GM19372 (cell line): ENCODE data around the gene SLC25A1.

Source experiments
- ATAC-seq: cut with Tn5 transposase; IDR thresholded peaks from one replicate; pipeline ENCODE4 v1.9.1; 2021; ENCODE audit warnings: mild to moderate bottlenecking, low read depth, moderate library complexity; ENCODE audit not compliant: unreplicated experiment

Gene SLC25A1

DNA sequence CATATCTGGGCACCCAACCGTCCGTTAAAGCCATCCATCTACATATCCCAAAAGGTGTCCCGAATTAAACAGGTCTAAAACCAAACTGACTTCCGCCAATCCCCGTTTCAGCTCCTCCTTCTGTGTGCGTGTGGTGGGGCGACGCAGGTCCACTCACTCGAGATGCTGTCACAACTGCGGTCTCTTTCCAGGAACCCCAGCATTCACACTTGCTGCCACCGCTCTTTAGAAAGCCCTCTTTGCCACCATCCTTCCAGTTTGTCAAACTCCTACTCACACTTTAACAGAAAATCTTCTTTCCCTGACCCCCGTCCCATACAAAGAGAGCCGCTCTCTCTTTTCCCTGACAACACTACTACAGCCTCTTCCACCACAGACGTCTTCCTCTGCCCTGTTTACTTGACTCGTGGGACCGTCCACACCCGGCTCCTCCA, 34.6 kb downstream of the SLC25A1 start:
- ATAC-seq = no peak

GRCh38 chr22:19143212-19143611, 35.3 kb downstream of the SLC25A1 start:
- no peak for ATAC-seq

DNA sequence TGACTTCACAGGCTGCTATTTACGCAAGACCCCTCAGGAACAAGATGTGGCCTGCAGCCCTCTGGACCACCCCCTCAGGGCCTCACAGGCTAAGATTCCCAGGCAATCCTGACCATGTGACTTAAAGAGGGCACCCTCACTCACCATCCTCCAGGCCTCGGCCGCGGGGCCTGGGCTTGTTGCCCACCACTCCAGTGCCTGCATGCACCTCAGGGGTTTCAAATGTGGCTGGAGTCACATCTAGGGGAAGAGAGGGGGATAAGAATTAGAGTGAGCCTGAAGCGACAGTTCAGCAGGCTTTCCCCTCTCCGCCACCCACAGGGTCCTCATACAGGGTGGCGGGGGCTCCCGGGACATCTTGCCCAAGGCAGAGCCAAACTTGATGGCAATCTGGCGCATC, 36.1 kb downstream of the SLC25A1 start:
- no peak for ATAC-seq

DNA sequence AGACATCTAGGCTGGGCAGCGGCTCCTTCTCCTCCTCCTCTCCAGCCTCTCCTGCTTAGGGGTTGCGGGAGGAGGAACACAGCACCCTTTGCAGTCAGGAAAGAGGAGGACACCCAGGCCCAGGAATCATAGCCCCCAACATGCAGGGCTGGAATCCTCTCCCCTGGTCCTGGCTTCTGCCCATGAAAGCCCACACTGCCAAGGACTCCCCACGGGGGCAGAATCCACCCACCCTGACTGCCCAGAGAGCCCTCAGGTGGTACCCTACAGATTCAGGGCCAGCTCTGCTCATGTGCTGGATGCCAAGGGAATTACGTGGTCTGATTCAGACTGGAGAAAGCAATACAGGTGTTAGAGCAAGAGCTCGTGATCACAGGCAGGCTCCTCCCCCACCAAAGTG, 38.6 kb downstream of the SLC25A1 start:
- ATAC-seq = no peak

DNA sequence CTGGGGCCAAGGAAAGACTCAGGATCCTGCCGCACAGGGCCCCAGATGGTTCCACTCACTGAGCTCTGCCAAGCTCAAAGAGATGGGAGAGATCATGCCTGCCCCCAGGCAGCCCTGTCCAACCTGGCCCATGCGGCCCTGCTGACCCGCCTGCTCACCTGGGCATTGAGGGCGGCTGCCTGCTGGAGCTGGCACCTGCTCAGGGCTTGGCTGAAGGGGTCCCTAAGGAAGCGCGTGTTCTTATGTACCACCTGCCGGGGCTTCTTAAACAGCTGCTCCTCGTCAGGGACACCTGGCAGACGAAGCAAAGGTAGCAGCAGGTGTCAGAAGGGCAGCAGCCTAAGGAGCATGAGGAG, 39.6 kb downstream of the SLC25A1 start:
- ATAC-seq = no peak

GRCh38 chr22:19138217-19139000, 40.1 kb downstream of the SLC25A1 start:
- ATAC-seq = no peak

DNA sequence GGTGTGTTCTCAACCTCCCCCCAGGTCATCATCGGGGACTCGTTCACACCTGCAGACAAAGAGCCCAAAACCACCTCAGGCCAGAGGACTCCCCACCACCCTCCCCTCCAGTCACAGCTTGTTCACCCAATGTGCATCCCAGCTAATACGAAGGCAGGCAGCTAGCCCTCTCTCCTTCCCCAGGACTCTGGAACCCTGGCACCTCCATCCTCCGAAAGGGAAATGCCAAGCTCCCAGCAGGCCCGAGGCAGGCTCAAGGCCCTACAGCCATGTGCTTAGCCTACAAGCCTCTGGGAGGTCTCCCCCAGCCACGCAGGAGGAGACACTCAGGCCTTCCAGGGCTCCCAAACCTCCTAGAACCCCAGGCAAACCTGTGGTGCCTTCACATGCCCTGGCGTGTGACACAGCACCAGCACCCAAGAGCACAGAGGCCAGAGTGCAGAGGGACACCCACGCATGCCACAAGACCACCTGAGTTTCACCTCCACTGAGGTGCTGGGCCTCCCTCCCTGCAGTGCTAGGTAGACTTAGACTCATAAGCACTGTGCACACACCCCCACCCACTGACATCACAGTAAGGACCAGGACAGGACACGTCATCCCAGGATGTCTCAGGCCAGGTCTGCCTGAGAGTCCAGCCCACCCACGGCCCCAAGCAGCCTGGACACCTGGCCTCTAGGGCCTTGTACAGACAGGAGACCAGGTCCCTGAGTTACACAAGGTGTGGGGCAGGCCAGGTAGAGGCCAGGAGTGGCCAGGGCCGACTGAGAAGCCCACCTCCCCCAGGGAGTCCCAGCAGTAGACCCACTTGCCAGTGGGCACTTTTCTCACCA, 40.9 kb downstream of the SLC25A1 start:
- ATAC-seq = no peak

DNA sequence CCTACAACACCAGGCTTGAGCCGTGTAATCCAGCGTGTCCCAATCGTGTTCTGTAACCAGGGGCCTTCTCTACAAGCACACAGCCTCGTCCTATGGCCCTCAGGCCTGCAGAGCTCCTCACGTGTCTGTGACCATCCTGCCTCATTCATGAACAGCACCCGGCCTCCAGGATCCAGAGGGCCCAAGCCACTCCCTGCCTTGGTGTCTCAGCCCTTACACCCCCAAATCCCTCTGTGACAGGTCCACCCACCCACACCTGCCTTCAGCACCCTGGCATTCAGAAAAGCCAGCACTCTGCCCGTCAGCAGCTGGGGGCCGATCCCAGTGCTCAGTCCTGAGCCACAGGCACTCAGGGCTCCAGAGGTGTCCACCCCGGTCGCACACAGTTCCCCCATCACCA, 41.6 kb downstream of the SLC25A1 start:
- no peak for ATAC-seq

DNA sequence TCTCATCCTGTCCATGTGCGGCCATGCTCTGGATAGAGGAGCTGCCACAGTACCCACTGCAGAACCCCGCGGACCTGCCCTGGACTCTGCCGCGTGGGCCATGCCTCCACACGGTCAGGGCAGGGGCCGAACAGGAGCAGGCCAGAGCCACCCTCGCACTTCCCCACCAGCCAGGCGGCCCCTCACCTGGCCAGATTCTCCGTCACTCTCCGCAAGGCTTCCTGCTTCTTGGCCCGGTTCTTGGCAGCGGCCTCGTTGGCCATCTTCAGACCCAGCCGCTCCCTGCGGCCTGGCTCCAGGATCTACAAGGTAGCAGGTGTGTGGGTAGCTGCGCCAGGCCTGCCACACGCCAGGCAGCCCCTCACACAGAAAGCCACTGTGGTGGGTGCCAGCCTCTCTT, 43.7 kb downstream of the SLC25A1 start:
- ATAC-seq = no peak

DNA sequence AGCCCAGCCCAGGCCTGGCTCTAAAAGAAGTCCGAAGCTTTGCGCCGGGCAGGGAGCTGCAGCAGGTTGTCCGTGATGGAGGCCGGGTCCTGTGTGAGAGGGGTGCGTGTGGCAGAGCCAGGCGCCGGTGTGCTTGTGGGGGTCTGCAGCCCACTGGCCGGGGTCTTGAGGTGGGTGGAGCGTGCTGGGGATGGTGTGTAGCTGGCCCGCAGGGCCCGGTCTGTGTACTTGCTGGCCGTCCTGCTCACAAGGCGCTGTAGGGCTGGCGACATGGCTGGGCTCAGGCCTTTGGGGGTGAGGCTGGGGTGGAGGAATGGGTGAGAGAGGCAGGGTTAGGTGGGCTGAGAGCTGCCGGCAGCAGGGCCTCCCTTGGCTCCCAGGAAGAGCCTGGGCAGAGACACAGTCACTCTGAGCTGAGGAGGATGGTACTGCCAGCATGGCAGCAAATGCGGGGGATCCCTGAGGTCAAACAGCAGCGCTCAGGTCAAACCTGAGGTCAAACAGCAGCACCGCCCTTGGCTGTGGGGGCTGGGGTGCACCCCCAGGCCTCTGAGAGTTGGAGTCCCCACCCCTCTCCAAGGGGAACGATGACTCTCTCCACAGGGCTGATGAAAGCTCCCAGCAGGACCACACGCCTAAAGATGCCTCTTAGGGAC, 44.2 kb downstream of the SLC25A1 start:
- ATAC-seq = no peak

- no peak for ATAC-seq
Observed at GRCh38 chr22:19133561-19133960, 45.0 kb downstream of the SLC25A1 start.

- ATAC-seq = no peak
Observed at GRCh38 chr22:19132693-19133400, 45.7 kb downstream of the SLC25A1 start.

DNA sequence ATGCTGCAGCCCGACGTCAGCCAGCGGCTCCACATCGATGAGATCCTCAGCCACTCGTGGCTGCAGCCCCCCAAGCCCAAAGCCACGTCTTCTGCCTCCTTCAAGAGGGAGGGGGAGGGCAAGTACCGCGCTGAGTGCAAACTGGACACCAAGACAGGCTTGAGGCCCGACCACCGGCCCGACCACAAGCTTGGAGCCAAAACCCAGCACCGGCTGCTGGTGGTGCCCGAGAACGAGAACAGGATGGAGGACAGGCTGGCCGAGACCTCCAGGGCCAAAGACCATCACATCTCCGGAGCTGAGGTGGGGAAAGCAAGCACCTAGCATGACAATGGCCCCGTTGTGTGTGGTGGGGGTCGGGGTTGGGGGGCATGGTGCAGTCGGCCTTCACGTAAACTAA, 46.4 kb downstream of the SLC25A1 start:
- no peak for ATAC-seq

DNA sequence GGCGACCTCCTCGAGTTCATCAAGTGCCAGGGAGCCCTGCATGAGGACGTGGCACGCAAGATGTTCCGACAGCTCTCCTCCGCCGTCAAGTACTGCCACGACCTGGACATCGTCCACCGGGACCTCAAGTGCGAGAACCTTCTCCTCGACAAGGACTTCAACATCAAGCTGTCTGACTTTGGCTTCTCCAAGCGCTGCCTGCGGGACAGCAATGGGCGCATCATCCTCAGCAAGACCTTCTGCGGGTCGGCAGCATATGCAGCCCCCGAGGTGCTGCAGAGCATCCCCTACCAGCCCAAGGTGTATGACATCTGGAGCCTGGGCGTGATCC, 46.9 kb downstream of the SLC25A1 start:
- no peak for ATAC-seq

DNA sequence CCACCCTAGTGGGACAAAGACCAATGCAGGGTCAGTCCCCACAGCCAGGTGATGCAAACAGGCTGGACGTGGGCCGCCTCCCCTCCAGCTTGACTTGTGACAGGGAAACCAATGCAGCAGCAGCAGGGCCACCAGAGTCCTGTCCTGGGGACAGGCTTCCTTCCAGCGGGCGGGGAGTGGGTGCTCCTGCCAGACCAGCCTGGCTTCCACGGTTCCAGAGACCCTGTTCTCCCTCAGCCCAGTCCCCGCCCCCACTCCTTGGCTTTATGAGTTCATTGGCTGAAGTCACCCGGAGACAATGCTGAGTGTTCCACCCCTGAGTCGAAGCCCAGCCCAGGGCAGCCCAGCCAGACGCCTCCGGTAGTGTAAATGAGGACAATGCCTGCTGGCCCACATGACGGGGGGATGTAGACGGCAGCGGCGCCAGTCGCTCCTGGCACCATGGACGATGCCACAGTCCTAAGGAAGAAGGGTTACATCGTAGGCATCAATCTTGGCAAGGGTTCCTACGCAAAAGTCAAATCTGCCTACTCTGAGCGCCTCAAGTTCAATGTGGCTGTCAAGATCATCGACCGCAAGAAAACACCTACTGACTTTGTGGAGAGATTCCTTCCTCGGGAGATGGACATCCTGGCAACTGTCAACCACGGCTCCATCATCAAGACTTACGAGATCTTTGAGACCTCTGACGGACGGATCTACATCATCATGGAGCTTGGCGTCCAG, 47.4 kb downstream of the SLC25A1 start, which contains the start of gene TSSK2:
Gene TSSK2 (plus strand): TSS at position 350 of the 726 bp plus-strand sequence. CDS start 92 bp downstream, at position 442.
- ATAC-seq = no peak

DNA sequence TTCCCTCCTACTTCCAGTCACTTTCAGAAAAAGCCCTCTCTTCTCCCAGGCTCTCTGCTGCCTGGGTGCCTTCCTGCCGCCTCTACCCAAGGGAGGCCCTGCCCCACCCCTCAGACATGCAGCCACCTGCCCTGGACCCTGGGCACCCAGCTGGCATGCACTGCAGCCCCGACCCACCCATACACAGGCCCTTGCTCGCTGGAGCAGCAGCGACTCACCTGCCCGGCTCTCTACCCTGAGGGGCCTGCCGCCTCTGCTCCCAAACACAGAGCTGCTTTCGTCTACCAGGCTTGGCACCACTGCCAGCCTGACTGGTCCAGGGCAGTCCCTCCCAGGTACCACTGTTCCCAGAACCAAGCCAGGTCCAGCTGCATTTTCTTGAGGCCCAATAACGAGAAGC, 48.7 kb downstream of the SLC25A1 start:
- ATAC-seq = no peak

DNA sequence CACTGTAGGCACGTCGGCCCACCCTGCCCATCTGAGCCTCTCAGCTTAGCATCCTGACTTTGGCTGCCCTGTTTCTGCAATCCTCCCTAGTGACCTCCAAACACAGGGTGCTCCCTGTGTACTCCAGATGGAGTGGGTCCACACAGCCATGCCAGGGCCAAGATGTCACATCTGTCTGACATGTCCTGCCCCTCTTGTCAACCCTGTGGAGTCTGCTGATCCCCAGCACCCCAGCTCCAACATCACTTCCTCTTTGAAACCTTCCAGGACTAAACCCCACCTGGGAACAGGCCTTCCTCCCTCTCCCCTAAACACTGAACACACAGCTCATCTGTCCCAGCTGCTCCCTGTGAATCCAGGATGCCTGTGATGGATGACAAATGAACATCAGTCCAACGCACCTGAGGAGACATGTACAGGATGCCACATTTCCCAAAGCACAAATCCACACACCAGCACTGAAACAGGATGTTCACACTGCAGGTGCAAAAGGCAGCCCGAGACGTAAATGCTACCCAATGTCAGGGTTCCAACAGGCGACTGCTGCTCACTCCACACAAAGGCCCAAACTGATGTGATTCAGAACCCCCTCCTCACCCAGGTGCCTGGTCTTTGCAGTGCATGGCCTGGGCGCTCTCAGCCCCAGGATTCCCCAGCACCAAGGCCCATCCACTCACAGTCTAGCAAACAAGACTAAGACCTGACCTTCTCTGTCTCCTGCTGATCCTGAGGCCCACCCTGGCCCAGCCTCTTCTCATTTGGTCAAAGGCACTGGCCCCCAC, 49.4 kb downstream of the SLC25A1 start:
- ATAC-seq = no peak

DNA sequence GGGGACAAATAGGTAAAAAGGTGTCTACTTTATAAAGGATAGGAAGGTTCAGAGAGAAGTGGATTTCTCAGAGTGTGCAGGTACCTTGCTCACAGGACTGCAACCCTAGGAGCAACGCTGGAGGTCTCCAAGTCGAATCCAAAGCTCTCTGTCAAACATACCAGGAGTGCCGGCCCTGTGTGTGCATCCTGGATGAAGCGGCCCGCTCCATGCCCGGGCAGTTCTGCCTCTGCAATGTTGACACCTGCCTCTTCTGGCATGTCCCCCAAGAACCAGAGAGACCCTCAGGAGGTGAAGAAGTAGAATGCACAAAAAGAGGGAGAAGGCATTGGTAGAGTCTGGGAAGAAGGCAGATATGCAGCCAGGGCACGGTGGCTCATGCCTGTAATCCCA, 50.5 kb downstream of the SLC25A1 start:
- ATAC-seq = no peak

DNA sequence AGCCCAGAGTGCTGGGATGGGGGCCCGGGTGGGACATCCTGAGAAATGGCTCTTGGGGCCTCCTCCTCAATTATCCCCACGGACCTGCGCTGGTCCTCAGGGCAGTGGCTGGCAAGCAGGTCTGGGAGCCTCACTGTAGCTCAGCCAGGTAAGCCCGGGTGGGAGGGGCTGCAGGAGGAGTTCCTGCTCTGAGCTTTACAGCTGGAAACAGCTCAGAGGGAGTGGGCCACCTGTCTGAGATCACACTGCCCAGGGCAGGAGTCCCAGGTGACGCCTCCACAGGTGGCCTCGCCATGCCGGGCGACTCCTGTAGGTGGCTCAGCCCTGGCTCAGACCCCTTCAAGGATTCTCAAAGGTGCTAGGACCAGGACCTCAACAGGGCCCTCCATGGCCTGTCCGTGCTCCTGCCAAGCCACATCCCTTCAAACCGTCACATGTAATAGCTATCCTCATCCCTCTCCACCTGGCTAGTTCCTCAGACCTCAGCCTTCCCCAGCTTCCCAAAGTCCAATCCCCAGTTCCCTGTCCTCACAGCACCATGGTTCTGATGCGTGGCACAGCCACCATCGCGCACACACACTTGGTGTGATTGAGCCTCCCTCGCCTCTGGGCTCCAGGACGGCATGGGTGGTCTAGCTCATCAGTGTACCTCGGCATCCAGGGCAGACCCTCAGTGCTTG, 51.1 kb downstream of the SLC25A1 start:
- ATAC-seq = no peak
